Right forelimb (tissue), 1 donor: ENCODE results near the gene PDE6H.

Experiments used
- DNase-seq: peaks from one replicate; pipeline ENCODE4 v3.0.0-alpha.2; 2018

Gene PDE6H

DNA sequence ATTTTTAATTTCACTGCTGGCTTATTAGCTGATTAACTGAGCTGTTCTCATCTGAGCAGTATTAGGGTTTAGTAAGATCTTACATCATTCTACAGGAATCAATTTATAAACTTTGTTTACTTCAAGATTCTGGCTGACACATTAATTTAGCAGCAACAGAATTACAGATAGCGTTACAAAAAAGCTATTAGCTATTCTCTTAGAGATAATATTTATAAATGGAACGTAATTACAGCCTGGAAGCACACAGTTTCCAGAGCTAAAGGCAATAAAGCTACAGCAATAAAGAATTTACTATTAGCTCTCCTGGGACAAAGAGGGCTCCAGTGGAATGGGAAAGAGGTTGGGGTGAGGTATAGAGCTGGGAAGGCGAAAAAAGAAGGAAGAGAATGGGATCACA lies 34.7 kb downstream of the PDE6H start:
- DNase-seq = no peak

DNA sequence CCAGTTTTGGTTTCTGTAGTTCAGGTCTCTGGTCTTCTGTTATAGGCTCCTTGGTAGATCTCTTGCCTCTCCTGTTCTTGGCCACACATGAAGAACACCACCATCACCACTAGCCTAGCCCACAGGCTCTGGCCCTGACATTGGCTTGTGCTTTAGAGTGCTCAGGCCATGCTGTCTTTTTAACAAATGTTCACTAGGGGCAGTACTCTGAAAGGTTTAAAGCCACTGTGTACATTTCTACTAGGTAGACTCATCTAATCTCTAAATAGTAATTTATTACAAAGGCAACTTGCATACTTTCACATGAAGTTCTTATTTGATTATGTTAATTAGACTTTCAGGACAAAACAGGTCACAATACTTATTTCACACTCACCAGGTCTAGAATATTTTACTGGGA lies 38.3 kb downstream of the PDE6H start:
- DNase-seq = no peak

DNA sequence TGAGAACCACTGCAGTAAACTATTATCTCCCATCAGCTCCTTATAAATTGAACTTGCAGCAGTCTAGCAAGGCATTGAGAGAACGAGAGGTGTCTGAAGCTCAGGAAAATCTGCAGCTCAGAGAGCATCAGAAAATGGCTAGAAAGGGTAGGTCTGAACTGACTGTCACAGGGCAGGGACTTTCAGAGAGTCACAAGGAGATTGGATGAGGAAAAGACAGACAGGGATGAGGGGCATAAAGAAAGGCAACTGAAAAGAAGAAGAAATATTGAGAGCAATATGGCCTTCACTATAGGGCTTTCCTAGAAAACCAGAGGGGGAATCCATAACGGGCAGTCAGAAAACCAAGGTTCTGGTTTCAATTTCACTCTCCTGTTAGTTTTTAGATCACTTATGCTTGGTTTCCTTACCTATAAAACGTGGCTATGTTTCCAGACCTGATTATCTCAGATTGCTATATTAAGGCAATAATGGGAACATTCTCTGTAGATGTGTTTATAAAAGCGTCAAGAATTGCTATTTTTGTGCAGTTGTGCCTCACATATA lies 40.9 kb downstream of the PDE6H start:
- no peak for DNase-seq

DNA sequence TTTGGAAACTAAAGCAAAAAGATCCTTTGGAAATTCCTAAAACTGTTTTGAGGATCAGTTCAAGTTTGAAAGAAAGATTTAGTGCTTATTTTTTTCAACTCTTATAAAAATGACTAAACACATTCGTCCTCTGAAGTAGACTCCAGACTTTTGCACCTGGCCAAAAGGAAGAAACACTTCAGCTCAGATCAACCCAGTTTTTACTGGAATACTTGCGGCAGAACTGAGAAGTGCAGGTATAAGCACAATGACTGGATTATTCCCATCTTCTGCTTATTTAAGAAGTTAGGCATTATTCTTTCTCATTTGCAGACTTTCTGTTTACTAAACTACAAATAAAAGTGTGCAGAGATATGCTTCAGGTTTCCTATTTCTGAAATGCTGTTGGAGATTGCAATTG lies 41.9 kb downstream of the PDE6H start:
- no peak for DNase-seq

DNA sequence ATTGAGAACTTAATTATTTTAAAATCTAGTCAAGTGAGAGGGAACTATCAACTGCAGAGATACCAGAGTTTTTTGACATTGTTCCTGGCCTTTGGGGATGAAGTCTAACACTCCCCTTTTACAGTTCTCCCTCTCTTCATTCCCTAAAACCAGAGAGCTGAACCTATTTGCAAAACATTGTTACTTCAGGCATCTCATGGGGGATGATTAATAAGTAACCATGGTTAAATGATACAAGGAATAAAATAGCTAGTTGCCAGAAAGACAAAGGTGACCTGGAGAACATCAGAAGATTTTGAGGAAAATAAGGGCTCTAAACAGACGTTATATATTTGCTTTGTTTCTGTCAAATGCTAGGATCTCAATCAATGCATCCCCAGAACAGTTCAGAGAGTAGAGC lies 42.3 kb downstream of the PDE6H start:
- DNase-seq = no peak

DNA sequence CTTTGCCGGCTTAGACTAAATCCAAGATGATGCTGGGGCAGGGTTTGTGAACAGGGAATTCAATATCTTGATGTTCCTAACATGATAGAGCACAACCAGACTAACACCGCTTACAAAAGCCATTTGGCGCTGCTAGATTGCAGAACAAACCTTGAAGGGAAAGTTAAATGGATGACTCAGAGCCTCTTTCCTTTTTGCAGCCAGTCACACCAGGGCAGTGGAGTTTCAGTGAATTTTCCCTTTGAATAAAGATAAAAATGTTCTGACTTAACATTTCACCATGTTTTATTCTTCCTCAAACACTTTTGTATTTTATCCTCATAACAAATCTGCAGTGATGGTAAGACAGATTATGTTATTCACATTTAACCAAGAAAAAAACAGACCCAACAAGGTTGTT lies 47.3 kb downstream of the PDE6H start:
- DNase-seq = no peak
